NAMALWA (cell line): ENCODE measurements around the gene RGL1.

ENCODE experiments used
- DNase-seq: peaks from one replicate; pipeline ENCODE4 v3.0.0-alpha.2; 2015; ENCODE audit warnings: low spot score

RGL1 gene

GRCh38 chr1:183869664-183870063, 64.7 kb downstream of the RGL1 start:
- no peak for DNase-seq

DNA sequence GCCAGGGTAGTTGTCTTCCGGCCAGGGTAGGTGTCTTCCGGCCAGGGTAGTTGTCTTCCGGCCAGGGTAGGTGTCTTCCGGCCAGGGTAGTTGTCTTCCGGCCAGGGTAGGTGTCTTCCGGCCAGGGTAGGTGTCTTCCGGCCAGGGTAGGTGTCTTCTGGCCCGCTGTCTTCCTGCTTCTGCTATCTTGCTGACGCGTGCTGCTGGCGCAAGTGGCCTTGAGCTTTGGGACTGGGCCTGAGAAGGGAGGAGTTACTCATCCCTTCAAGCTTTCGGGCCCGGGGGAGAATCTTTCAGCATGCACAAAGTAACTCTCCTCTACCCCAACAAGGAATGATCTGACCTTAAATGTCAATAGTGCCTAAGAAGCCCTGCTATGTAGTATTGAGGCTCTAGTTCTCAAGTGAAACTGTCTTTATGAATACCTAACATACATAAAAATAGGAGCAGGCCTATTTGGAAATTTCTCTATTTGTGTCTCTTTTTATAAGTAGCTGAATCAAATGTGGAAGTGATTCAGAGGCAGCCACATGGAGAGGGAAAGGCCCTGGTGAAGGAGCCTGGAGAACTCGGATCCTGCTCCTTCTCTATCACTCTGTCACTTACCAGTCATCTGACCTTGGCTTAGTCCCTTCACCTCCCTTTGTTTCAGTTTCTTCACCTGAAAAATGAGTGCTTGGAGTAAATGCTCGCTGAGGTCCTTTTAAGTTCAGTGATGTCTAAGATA, 65.6 kb downstream of the RGL1 start:
- DNase-seq = no peak

- no peak for DNase-seq
Measured at GRCh38 chr1:183871142-183871541, 66.2 kb downstream of the RGL1 start.

- no peak for DNase-seq
Measured at GRCh38 chr1:183871601-183872000, 66.7 kb downstream of the RGL1 start.

GRCh38 chr1:183872403-183872802, 67.5 kb downstream of the RGL1 start:
- DNase-seq = no peak

- DNase-seq = no peak
Measured at GRCh38 chr1:183873642-183874041, 68.7 kb downstream of the RGL1 start.

DNA sequence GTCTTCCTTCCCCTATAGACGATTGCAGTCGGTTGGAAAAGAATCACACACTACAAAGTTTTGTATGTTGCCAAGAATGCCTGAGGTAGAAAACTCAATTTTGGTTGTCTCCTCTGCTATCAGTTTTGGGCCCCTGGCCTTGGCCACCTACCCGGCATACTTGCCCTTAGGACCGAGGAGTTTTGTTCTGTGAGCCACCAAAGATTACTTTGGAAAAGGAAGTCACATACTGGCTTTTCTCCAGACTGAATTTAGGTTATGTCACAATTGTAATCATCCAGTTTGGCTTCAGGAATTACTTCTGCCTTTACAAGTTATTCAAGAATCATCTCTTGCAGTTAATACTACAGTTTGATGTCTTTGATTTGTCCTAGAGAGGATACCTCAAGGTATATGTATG, 71.4 kb downstream of the RGL1 start:
- no peak for DNase-seq

- no peak for DNase-seq
Measured at GRCh38 chr1:183877053-183877720, 72.3 kb downstream of the RGL1 start.

DNA sequence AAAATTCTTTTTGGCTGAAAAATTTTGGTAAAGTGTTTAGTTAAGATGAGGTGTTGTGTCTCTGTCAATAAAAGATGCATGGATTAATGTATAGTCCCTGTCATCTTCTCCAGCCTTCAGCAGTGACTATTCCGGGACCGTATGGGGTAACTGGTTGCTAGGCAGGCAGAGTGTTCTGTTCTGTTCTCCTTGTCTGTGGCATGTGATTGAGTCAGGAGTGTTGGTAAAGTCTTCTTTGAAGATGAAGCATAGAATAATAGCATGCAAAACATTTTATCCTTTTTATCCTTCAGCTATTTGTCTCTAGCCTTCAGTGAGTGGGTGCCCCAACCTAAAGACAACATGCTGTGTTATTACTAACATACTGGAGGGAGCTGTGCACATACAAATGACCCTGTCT, 74.6 kb downstream of the RGL1 start:
- no peak for DNase-seq

- no peak for DNase-seq
Measured at GRCh38 chr1:183879966-183880365, 75.0 kb downstream of the RGL1 start.

DNA sequence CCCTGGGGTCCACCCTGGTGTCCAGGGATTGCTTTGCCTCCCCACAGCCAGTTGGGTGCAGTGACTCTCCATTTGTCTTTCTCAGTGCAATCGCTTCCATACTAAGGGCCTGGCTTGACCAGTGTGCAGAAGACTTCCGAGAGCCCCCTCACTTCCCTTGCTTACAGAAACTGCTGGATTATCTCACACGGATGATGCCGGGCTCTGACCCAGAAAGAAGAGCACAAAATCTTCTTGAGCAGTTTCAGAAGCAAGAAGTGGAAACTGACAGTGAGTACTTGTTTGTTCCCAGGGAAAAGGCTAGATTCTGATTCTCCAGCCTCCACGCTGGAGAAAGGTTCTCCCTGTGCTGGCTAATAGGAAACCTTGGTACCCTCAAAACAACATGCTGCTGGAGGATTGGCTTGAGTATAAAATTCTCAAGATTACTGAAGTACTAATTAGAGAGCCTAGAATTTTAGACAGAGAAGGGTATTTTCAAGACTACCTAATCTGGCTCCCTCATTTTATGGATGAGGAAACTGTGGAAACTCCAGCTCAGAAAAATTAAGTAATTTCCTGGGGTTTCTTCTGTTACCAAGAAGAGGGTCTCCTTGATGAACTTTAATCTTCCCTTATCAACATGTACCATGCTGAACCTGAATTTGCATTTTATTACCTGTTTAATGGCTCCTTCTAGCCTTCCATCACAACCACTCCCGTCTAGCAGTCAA, 75.8 kb downstream of the RGL1 start:
- no peak for DNase-seq

DNA sequence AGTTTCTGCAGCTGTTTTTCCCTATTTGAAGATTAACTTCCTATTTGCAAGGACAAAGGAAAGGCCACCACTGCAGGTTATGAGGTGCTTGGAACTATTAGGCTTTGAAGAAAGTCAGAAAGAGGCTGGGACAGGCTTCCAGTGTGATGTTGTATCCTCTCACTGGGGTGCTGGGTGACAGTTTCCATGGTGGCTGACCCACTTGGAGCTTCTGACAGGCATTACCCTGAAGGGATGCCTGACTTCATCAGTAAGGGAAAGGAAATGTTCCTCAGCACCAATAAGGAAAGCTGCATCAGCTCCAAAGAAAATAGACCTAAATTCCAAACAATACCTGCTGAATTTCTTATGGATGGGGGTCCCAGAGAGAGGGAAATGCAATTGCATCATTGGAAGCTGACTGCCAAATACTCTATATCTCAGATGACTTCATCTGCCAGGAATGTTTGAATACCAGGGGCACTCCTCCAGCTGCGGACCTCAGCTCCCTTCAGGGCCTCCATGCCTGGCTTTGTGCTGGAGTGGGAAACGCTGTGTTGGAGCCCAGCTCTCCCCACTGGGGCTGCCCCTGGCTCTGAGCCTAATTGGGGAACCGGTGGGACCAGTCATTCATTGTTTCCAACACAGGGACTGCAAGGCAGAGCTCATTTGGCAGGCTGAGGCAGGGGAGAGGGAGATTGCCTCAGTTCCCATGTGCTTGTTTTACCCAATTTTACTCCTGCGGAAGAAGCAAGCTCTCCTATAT, 76.6 kb downstream of the RGL1 start:
- DNase-seq = no peak

DNA sequence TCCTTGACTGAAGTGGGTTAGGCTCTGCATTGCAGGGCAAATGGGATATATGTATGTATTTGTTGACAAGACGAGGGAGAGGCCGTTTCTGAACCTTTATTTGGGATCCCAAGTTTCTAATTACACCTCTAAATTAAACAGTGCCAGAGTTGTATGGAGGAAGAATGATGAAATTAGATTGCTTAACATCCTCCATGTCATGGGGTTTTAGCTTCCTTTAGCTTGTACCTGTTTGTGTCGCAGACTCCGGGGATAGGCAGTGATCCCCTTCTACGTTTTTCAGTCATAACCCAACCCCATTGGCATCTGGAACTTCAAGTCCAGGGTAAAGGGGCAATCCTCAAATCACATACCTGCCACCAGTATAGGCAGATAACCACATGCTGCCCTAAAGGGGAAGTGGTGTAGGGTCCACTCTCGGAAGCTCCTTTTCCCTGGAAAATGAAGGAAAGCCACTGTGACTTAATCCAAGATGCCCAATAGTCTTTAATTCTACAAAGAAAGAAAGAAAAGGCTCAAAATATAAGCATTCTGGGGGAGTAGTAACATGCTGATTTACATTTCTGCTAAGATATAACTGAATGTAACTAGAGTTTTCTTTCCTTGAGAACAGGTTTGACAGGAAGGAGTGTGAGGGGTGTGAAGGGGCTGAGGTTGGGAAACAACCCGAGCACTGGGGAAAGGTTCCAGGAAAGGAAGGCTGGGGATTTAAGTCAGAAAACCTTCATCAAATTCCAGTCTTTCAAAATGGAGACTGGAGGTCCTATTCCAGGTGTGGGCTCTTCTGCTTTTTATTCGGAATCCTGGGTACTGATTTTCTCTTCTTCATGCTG, 77.6 kb downstream of the RGL1 start:
- DNase-seq = no peak

GRCh38 chr1:183883623-183884022, 78.7 kb downstream of the RGL1 start:
- no peak for DNase-seq

DNA sequence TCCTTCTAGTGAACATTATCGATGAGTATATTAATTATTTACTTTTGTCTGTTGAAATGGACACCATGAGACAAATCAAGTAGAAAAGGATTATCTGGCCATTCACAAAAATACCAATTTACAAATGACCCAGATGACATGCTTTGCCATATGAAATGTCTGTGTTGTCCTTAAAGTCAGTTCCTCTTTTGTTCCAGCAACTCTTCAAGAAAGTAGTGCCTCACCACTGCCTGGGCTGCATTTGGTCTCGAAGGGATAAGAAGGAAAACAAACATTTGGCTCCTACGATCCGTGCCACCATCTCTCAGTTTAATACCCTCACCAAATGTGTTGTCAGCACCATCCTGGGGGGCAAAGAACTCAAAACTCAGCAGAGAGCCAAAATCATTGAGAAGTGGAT, 79.6 kb downstream of the RGL1 start:
- no peak for DNase-seq

DNA sequence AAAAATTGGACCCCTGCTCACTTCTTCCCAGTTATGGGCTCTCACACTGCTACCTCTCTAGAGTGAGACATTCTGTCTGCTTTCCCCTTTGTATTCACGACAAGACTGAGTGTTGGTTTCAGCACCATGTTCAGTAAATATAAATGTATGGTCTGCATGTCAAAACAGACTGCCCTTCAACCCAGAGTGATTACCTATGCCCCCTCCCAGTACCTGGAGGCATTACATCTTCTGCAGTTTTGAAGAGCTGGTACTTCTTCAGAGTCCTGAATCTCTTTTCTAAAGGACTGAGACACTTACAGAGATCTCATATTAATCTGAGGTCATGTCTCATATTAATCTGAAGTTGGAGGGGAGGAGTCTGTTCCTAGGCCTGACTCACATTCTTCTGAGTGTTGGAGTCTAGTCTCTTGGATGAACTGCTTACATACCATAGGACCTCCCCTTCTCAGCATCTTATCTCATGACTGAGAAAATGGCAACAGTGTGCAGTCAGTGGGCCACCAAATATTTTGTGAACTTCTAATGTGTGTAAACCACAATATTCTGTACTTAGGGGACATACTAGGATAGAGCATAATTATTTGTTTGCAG, 80.3 kb downstream of the RGL1 start:
- no peak for DNase-seq

DNA sequence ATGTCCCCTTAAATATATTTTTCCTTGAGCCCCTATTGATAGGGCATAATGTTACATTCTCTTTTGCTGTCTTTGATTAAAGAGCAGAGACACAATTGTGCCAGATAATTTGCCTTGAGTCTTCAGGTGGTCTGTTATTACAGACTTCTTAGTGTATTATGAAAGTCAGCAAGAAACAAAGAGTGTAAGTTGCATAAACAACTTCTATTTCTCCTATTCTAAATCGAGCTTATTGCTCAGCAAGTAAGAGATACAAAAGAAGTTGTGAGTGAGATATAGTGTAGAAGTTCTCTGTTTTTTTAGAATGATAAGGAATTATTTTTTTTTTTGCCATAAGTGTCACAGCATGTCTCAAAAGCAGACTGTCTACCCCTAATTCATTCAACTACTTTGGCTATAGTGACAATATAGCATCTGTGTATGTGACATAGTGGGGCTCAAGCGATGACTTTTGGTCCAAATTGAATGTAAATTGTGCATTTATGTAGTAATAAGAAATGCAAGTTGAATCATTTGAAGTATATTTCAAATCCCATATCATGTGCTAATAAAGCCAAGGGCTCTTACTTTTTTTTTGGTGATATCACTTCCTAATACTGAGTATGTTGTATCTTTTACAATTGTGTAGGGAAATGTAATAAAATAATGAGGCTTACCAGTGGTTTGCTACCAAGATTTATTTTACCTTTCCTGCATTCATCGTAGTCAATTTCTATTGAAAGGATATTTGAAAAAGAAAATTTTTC, 81.3 kb downstream of the RGL1 start:
- DNase-seq = no peak

GRCh38 chr1:183886853-183887252, 81.9 kb downstream of the RGL1 start:
- DNase-seq = no peak

DNA sequence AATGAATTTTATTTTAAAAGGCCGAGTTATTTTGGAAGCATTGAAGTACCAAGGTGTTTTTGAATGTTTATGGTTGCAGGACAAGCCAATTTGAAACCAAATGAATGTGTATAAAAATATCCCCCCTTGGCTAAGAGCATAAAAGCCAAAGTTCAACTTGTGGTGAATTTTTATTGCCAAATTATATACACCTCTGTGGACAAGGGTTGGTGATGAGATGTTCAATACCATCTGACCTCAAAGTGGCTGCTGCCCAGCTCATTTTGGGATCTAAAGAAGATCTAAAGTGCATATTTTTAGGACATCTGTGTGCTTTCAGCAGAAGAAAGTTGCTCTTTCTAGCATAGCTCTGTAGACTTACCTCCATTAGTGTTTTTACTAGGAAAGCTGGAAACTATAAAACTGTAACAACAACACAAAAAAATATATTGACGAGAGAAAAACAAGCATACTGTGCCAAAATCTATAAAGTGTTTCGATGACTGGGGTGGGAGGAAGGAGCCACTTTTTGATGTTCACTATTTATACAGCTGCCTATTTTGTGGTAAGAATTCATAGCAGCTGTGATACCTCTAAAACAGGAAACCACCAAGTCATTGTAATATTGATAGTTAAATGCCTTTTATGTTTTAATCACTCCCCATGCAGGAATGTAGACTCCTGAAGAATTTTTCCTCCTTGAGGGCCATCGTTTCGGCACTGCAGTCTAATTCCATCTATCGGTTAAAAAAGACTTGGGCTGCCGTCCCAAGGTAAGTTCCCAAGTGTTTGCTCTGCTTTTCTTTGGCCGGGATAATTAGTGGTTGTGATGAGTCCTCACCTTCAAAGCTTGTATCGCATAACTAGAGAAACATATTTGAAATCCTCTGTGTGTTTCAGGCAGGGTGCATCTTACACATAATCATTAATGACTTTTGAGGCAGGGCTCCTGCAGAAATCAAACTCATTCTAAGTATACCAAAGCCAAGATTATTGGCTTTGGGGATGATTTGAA, 83.2 kb downstream of the RGL1 start:
- DNase-seq = no peak
